Measurements from ENCODE around the gene SNN.

- TF ChIP-seq TAF1 (IDR thresholded peaks at IDR 0.05; ENCODE audit: borderline replicate concordance, low read depth, low read length) (no peak), POLR2A (IDR thresholded peaks at IDR 0.05; ENCODE audit: low read depth, low read length) (no peak), POLR2AphosphoS5 (IDR thresholded peaks at IDR 0.05; ENCODE audit: low read depth, low read length) (no peak)
These were observed 32.0 kb upstream of the SNN start for GRCh38 chr16:11636172-11636721.

Measured in GM12892 (cell line).